PC-3 (cell line): ENCODE results near the gene PCAT7.
"Not testable (repeated sequence)": the region's sequence is repeated elsewhere in the genome, so short reads cannot be mapped to it uniquely, and the experiment has no call there.

Experiments
- CTCF ChIP-seq: fragments of 300-600 bp; sonication (generic); conservative IDR thresholded peaks from 2 replicates; pipeline ENCODE4 v1.5.1; 2017; ENCODE audit warnings: antibody characterized with exemption, low read depth, mild to moderate bottlenecking, low read length
- EZH2 ChIP-seq: fragments of 300-600 bp; sonication (generic); IDR thresholded peaks from one replicate; pipeline ENCODE4 v1.6.1; 2017; ENCODE audit warnings: antibody characterized with exemption, mild to moderate bottlenecking, low read length; ENCODE audit not compliant: unreplicated experiment

- TF ChIP-seq EZH2, CTCF: not testable (repeated sequence)
Measured at GRCh38 chr9:94506370-94506769, 48.5 kb upstream of the PCAT7 start.
